ENCODE measurements around the gene RIN3. TPM values are rescaled to one million over a fixed set of nuclear protein-coding genes. Genes with fewer than 3 reads are reported as not detected.

RIN3 gene
- total RNA-seq, 1 experiment from 2014 or later: 2.4 TPM

DNA sequence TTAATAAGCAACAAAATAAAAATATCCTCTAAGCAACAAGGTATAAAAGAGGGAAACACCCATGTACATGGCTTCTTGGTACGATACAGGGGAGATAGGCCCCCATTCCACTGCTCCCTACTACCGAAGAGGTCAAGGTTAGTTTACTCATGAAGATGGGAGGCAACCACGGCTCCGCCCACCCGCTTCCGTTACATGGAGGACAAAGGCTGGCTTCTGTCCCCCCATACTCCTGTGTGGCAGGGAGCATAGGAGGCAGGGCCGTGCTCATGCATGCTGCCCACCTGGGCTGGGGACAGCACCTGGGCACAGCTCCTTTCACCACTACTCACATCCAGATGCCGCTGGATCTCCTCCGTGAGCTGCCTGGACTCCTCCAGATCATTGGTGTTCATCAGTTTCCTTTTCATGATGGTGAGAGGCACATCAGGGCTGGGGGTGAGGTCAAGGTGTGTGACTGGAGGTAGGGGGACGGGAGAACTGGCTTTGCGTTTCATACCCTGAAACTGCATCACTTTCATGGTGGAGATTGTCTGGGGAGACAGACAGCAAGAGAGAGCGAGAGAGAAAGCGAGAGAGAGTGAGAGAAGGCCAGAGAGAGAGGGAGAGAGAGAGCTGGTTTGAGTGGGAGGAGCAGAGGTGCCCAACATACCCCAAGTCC, 195.9 kb downstream of the RIN3 start:
- Histone ChIP-seq H3K9me3 (ENCODE audit: low read depth, low read length, poor library complexity, severe bottlenecking) (no peaks in the 10 kb centered on the region), H3K36me3 (ENCODE audit: insufficient read depth, low read length, poor library complexity, severe bottlenecking) (no peaks in the 10 kb centered on the region), H3K4me1 (ENCODE audit: insufficient read depth, low read length, poor library complexity, severe bottlenecking) (no peaks in the 10 kb centered on the region), H3K27ac (ENCODE audit: low read depth, low read length, poor library complexity, severe bottlenecking) (no peak overlapping the region), H3K4me3 (ENCODE audit: low read depth, low read length, poor library complexity, severe bottlenecking) (no peak overlapping the region), H3K27me3 (replicated peaks; ENCODE audit: insufficient read depth, low read depth, low read length, poor library complexity) (no peaks in the 10 kb centered on the region)
- TF ChIP-seq, protein P1, sequence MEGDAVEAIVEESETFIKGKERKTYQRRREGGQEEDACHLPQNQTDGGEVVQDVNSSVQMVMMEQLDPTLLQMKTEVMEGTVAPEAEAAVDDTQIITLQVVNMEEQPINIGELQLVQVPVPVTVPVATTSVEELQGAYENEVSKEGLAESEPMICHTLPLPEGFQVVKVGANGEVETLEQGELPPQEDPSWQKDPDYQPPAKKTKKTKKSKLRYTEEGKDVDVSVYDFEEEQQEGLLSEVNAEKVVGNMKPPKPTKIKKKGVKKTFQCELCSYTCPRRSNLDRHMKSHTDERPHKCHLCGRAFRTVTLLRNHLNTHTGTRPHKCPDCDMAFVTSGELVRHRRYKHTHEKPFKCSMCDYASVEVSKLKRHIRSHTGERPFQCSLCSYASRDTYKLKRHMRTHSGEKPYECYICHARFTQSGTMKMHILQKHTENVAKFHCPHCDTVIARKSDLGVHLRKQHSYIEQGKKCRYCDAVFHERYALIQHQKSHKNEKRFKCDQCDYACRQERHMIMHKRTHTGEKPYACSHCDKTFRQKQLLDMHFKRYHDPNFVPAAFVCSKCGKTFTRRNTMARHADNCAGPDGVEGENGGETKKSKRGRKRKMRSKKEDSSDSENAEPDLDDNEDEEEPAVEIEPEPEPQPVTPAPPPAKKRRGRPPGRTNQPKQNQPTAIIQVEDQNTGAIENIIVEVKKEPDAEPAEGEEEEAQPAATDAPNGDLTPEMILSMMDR (conservative IDR thresholded peaks at IDR 0.05; ENCODE audit: low read depth, low read length): no peak
- TF ChIP-seq EZH2 (IDR thresholded peaks at IDR 0.05; ENCODE audit: borderline replicate concordance, low read depth, low read length, poor library complexity, severe bottlenecking): no peak
- BruUV-seq (replicated peaks): no TSS peak
- ChIA-PET CTCF (no interaction called here), POLR2A (ENCODE audit: low non-redundant PET) (no interaction called here)
- no peak for DNase-seq (ENCODE audit: low spot score)
- intact Hi-C loops (cut with micrococcal nuclease; ENCODE audit: unreplicated experiment): no loop called here

DNA sequence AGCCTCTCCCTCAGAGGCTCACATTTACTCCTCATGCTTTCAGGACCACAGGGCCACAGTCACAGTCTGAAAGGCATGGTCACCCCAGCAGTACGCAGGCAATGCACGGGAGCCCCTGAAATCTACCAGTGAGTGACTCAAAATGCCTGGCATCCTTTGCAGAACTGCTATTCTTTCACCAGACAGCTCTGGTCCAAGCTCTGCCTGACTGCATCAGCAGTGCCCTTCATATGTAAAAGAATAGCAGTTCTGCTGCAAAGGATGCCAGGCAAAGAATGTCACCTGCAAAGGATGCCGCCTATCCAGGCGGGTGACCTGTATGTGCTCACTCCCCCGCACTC, 196.4 kb downstream of the RIN3 start:
- ChIA-PET POLR2A (ENCODE audit: low non-redundant PET) (no interaction called here), CTCF (no interaction called here)
- no peak for DNase-seq (ENCODE audit: low spot score)
- TF ChIP-seq, protein P1 (conservative IDR thresholded peaks at IDR 0.05; ENCODE audit: low read depth, low read length): no peak
- Histone ChIP-seq H3K9me3 (ENCODE audit: low read depth, low read length, poor library complexity, severe bottlenecking) (no peaks in the 10 kb centered on the region), H3K4me3 (ENCODE audit: low read depth, low read length, poor library complexity, severe bottlenecking) (no peak overlapping the region), H3K4me1 (ENCODE audit: insufficient read depth, low read length, poor library complexity, severe bottlenecking) (no peaks in the 10 kb centered on the region), H3K27me3 (replicated peaks; ENCODE audit: insufficient read depth, low read depth, low read length, poor library complexity) (no peaks in the 10 kb centered on the region), H3K36me3 (ENCODE audit: insufficient read depth, low read length, poor library complexity, severe bottlenecking) (no peaks in the 10 kb centered on the region), H3K27ac (ENCODE audit: low read depth, low read length, poor library complexity, severe bottlenecking) (no peak overlapping the region)
- intact Hi-C loops (cut with micrococcal nuclease; ENCODE audit: unreplicated experiment): no loop called here
- BruUV-seq (replicated peaks): no TSS peak

DNA sequence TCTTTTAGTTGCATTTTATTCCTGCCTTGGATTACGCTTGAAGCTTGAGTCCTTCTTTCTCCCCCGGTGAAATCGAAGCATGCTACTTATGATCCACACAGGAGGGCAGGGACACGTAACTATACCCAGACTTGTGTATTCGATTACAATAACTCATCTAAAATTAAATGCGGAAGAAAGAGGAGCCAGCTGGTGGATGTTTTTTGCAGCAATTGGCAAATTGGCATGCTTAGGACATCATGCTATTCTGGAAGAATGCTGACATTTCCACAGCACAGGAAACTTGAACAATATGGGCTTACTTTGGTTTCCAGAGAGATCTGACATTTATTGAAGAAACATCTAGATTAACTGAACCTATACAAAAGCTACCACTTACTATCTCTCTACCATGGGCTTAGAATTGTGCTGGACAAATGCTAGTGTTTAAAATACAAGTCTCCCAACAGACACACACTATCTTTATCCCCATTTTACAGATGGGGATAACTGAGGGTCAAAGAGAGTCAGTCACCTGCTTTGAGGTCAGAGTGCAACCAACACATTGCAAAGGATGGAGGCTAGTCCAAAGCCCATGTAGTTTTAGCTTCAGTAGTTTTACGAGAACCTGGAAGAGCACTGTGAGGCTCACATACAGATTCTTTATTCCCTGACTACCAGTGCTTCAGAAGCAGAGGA, 198.5 kb downstream of the RIN3 start:
- Histone ChIP-seq H3K27ac (ENCODE audit: low read depth, low read length, poor library complexity, severe bottlenecking) (no peak overlapping the region), H3K4me3 (ENCODE audit: low read depth, low read length, poor library complexity, severe bottlenecking) (no peak overlapping the region), H3K9me3 (ENCODE audit: low read depth, low read length, poor library complexity, severe bottlenecking) (no peaks in the 10 kb centered on the region), H3K27me3 (replicated peaks; ENCODE audit: insufficient read depth, low read depth, low read length, poor library complexity) (no peaks in the 10 kb centered on the region), H3K4me1 (ENCODE audit: insufficient read depth, low read length, poor library complexity, severe bottlenecking) (no peaks in the 10 kb centered on the region), H3K36me3 (ENCODE audit: insufficient read depth, low read length, poor library complexity, severe bottlenecking) (no peaks in the 10 kb centered on the region)
- intact Hi-C loops (cut with micrococcal nuclease; ENCODE audit: unreplicated experiment): no loop called here
- ChIA-PET CTCF (no interaction called here), POLR2A (ENCODE audit: low non-redundant PET) (no interaction called here)
- no TSS peak for BruUV-seq (replicated peaks)
- TF ChIP-seq, protein P1 (conservative IDR thresholded peaks at IDR 0.05; ENCODE audit: low read depth, low read length): no peak
- TF ChIP-seq EZH2 (IDR thresholded peaks at IDR 0.05; ENCODE audit: borderline replicate concordance, low read depth, low read length, poor library complexity, severe bottlenecking): no peak
- DNase-seq (ENCODE audit: low spot score): no peak
